ENCODE results near the gene DGKE. TPM values are rescaled to one million over a fixed set of nuclear protein-coding genes. Genes with fewer than 3 reads are reported as not detected.

The DGKE gene
- total RNA-seq, 2 donors from 2014 or later: 7.8 to 10.5 TPM

- H3K4me1 ChIP-seq: peaks cover 9% of the 10 kb centered on the region
- intact Hi-C loops (cut with DNase I): no loop called here
- peak overlapping the region; percentile 77 to 81 for H3K9ac ChIP-seq (ENCODE audit: low read depth in 2 of 2, low read length in 2 of 2)
- no peak for TF ChIP-seq CTCF (IDR thresholded peaks at IDR 0.05)
- H3K27me3 ChIP-seq: no peaks in the 10 kb centered on the region
- no peaks in the 10 kb centered on the region for H3K9me3 ChIP-seq
- no peaks in the 10 kb centered on the region for H3K36me3 ChIP-seq
- peak overlapping the region; percentile 84 for H3K27ac ChIP-seq
- peak overlapping the region; percentile 87 for H3K4me3 ChIP-seq
- DNase-seq: peak; percentile 72
Measured at GRCh38 chr17:56834380-56835263, 671 bp downstream of the DGKE start.

- Histone ChIP-seq H3K9ac (ENCODE audit: low read depth in 2 of 2, low read length in 2 of 2) (peak overlapping the region in 1 of 2 donors; percentile 77), H3K4me1 (peaks cover 9% of the 10 kb centered on the region), H3K27ac (peak overlapping the region; percentile 84), H3K36me3 (no peaks in the 10 kb centered on the region), H3K4me3 (peak overlapping the region; percentile 87), H3K27me3 (no peaks in the 10 kb centered on the region), H3K9me3 (no peaks in the 10 kb centered on the region)
- intact Hi-C loops (cut with DNase I): no loop called here
- no peak for DNase-seq
- TF ChIP-seq CTCF (IDR thresholded peaks at IDR 0.05): no peak
Measured at GRCh38 chr17:56835264-56835585, 1.3 kb downstream of the DGKE start.

GRCh38 chr17:56838687-56839086 lies 4.7 kb downstream of the DGKE start:
- Histone ChIP-seq H3K4me3 (no peak overlapping the region), H3K27ac (no peak overlapping the region), H3K36me3 (no peaks in the 10 kb centered on the region), H3K27me3 (no peaks in the 10 kb centered on the region), H3K9me3 (no peaks in the 10 kb centered on the region), H3K4me1 (peaks cover 9% of the 10 kb centered on the region), H3K9ac (ENCODE audit: low read depth in 2 of 2, low read length in 2 of 2) (no peak overlapping the region)
- DNase-seq: no peak
- intact Hi-C loops (cut with DNase I): no loop called here
- TF ChIP-seq CTCF (IDR thresholded peaks at IDR 0.05): no peak

- intact Hi-C loops (cut with DNase I): no loop called here
- no peak overlapping the region for H3K4me3 ChIP-seq
- no peaks in the 10 kb centered on the region for H3K9me3 ChIP-seq
- no peak for TF ChIP-seq CTCF (IDR thresholded peaks at IDR 0.05)
- no peak overlapping the region for H3K27ac ChIP-seq
- no peak for DNase-seq
- H3K27me3 ChIP-seq: no peaks in the 10 kb centered on the region
- H3K4me1 ChIP-seq: no peaks in the 10 kb centered on the region
- no peaks in the 10 kb centered on the region for H3K36me3 ChIP-seq
- H3K9ac ChIP-seq (ENCODE audit: low read depth in 2 of 2, low read length in 2 of 2): no peak overlapping the region
Measured at GRCh38 chr17:56842577-56842976, 8.6 kb downstream of the DGKE start.

- no peak overlapping the region for H3K9ac ChIP-seq (ENCODE audit: low read depth in 2 of 2, low read length in 2 of 2)
- no peaks in the 10 kb centered on the region for H3K4me1 ChIP-seq
- H3K36me3 ChIP-seq: no peaks in the 10 kb centered on the region
- no peak for DNase-seq
- TF ChIP-seq CTCF (IDR thresholded peaks at IDR 0.05): no peak
- no peak overlapping the region for H3K4me3 ChIP-seq
- H3K27ac ChIP-seq: no peak overlapping the region
- intact Hi-C loops (cut with DNase I): no loop called here
- H3K27me3 ChIP-seq: no peaks in the 10 kb centered on the region
- H3K9me3 ChIP-seq: no peaks in the 10 kb centered on the region
Measured at GRCh38 chr17:56845934-56846333, 12.0 kb downstream of the DGKE start.
